ENCODE measurements around the gene KRTAP4-3. TPM values are rescaled to one million over a fixed set of nuclear protein-coding genes. Genes with fewer than 3 reads are reported as not detected.
"Not testable (repeated sequence)": the region's sequence is repeated elsewhere in the genome, so short reads cannot be mapped to it uniquely, and the experiment has no call there.

KRTAP4-3 gene
- total RNA-seq, result not detected
- long read RNA-seq, donor 1, result 0 reads
- long read RNA-seq, donor 2, result 0 reads

DNA sequence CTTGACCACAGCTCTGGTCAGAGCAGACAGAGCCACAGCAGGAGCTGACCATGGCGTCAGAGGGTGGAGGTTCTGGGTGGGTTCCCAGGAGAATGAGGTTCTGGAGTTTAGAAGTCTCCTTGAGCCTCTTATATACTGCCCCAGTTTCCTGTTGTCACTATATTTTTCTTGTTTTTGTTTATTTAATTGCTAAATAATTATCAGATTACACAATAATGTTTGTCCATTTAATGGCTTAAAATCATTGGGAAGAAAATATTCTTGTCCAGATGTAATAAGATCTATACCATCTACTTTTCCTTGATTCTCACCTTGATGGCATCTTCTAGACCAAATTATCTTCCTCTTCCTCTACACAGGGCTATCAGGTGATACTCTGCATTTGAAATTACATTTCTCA is at the start of gene KRTAP4-3:
TSS of gene KRTAP4-3 (minus strand) at position 101 of the 400 bp plus-strand sequence. CDS start at position 52, 49 bp downstream.
- intact Hi-C loops (cut with DNase I), result no loop called here

DNA sequence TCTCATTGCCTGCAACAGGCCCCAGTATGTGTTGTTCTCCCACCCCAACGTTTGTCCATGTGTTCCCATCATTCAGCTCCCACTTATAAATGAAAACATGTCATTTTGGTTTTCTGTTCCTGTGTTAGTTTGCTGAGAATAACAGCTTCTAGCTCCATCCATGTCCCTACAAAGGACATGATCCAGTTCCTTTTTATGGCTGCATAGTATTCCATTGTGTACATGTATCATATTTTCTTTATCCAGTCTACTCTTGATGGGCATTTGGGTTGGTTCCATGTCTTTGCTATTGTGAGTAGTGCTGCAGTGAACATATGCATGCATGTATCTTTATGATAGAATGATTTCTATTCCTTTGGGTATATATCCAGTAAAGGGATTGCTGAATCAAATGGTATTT is 47.7 kb upstream of the KRTAP4-3 start:
- no peak for DNase-seq (ENCODE audit: low spot score)
- intact Hi-C loops (cut with DNase I), result no loop called here

More for the DNA sequence above, at the start of gene KRTAP4-3:
- no peak for DNase-seq (ENCODE audit: low spot score)

GRCh38 chr17:41212524-41213169 is 44.6 kb upstream of the KRTAP4-3 start:
- intact Hi-C loops (cut with DNase I), result no loop called here
- DNase-seq (ENCODE audit: low spot score), result no peak

- no peak for DNase-seq (ENCODE audit: low spot score)
- intact Hi-C loops (cut with DNase I), result no loop called here
Measured at GRCh38 chr17:41211845-41212466, 43.9 kb upstream of the KRTAP4-3 start.

- intact Hi-C loops (cut with DNase I), result loop anchor here in 1 of 2 donors (10.0 kb wide), 1 partner anchor 535 kb away; the partner anchor contains the start of gene KRT222
Measured at GRCh38 chr17:41199421-41200078, 31.5 kb upstream of the KRTAP4-3 start.

DNA sequence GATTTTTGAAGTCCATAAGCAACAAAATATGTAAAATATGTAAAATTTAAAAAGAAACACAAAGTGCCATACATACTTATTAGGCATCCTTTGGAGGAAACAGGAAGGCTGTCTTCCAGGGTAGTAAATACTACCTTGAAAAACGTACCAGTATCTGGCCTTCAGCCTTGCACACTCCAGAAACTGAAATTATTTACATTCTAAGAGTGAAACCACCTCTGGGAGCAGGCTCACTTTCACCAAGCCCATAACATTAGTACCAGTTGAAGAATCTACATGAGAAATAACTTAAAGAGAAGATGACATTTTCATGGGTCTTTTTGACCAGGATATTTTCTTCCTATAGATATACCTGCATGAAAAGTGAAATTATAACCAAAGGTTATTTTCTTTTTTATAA is 28.0 kb upstream of the KRTAP4-3 start:
- intact Hi-C loops (cut with DNase I), result loop anchor here in 1 of 2 donors (10.0 kb wide), 1 partner anchor 531 kb away; the partner anchor contains the start of gene KRT222
- no peak for DNase-seq (ENCODE audit: low spot score)

More at GRCh38 chr17:41199421-41200078, 31.5 kb upstream of the KRTAP4-3 start:
- DNase-seq (ENCODE audit: low spot score), result no peak

DNA sequence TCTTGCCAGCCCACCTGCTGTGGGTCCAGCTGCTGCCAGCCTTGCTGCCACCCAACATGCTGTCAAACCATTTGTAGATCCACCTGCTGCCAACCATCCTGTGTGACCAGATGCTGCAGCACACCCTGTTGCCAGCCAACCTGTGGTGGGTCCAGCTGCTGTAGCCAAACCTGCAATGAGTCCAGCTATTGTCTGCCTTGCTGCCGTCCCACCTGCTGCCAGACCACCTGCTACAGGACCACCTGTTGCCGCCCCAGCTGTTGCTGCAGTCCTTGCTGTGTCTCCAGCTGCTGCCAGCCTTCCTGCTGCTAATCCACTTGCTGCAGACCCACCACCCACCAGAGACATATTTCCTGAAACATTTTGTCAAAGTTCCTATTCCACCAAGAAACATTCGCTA is 22.3 kb upstream of the KRTAP4-3 start:
- intact Hi-C loops (cut with DNase I), result loop anchor here in 1 of 2 donors (10.0 kb wide), 1 partner anchor 526 kb away; the partner anchor contains the start of gene KRT222
- DNase-seq (ENCODE audit: low spot score), result no peak

DNA sequence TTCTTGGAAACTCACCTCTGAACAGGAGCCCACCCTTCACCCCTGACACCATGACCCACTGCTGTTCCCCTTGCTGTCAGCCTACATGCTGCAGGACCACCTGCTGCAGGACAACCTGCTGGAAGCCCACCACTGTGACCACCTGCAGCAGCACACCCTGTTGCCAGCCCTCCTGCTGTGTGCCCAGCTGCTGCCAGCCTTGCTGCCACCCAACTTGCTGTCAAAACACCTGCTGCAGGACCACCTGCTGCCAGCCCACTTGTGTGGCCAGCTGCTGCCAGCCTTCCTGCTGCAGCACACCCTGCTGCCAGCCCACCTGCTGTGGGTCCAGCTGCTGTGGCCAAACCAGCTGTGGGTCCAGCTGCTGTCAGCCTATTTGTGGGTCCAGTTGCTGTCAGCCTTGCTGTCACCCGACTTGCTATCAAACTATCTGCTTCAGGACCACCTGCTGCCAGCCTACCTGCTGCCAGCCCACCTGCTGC is 21.9 kb upstream of the KRTAP4-3 start, which contains the start of gene KRTAP9-1:
TSS of gene KRTAP9-1 (plus strand) at position 51 of the 482 bp plus-strand sequence. CDS start at position 51, 0 bp downstream.
- not testable (repeated sequence) for DNase-seq (ENCODE audit: low spot score)
- intact Hi-C loops (cut with DNase I), result loop anchor here in 1 of 2 donors (10.0 kb wide), 1 partner anchor 525 kb away; the partner anchor contains the start of gene KRT222

GRCh38 chr17:41186872-41187271 is 18.9 kb upstream of the KRTAP4-3 start:
- intact Hi-C loops (cut with DNase I), result no loop called here

DNA sequence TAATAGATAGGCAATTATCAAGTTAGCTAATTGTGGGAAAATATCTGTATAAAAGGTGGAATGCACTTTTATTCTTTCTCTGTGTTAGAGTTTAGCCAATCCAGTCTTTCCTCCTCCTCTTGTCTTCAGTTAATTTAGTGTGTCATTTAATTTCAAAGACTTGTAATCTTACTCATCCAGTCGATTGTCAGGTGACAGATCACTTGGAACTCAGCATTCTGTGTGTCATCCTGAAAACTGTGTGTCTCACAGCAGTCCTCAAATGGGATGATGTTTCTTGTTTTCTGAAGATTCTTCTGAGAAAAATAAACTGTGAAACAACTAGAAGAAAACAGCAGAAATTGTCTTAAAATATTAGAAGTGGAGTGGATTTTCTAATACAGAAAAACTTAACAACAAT is 17.0 kb upstream of the KRTAP4-3 start:
- DNase-seq (ENCODE audit: low spot score), result no peak
- intact Hi-C loops (cut with DNase I), result no loop called here

More at GRCh38 chr17:41186872-41187271, 18.9 kb upstream of the KRTAP4-3 start:
- no peak for DNase-seq (ENCODE audit: low spot score)

- intact Hi-C loops (cut with DNase I), result no loop called here
- DNase-seq (ENCODE audit: low spot score), result no peak
Measured at GRCh38 chr17:41184480-41184961, 16.5 kb upstream of the KRTAP4-3 start, which contains the start of gene KRTAP4-1. TSS of gene KRTAP4-1 (minus strand) at chr17:41184911. CDS start at chr17:41184854, 57 bp downstream.

GRCh38 chr17:41178843-41179616 is 11.0 kb upstream of the KRTAP4-3 start:
- intact Hi-C loops (cut with DNase I), result no loop called here
- DNase-seq (ENCODE audit: low spot score), result no peak

- DNase-seq (ENCODE audit: low spot score), result no peak
- intact Hi-C loops (cut with DNase I), result no loop called here
Measured at GRCh38 chr17:41178341-41178740, 10.3 kb upstream of the KRTAP4-3 start.

- DNase-seq (ENCODE audit: low spot score), result no peak
- intact Hi-C loops (cut with DNase I), result no loop called here
Measured at GRCh38 chr17:41177727-41178271, 9.8 kb upstream of the KRTAP4-3 start, which contains the start of gene KRTAP4-2. TSS of gene KRTAP4-2 (minus strand) at chr17:41178221. CDS start at chr17:41178164, 57 bp downstream.

DNA sequence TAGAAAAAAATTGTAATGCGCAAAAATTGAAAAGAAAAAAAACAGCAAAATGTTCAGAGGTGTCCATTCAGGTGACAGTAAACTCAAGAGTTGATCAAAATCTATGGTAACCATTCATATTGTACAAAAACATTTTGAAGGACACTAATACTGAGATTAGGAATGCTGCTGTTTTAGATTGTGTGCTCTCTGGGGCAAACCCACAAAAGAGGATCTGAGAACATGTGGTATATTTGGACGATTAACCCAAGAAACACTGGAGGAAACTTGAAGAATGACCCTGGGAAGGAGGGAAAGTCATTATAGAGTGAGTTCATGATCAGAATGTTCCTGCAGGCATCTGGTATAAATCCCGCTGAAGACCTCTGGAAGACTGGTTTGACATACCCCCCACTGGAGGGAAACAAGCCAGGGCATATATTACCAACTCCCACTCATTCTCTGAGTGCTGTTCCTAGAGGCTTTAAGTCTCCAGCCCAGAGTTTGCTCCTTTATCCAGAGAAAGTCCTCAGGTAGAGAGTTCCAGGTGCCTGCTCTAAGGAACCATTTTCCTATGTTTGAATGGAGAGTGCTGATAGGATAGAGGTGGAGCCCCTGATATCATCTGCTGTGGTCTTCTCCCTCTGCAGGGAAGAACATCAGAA is 8.8 kb upstream of the KRTAP4-3 start:
- intact Hi-C loops (cut with DNase I), result no loop called here
- no peak for DNase-seq (ENCODE audit: low spot score)

GRCh38 chr17:41171886-41172285 is 3.9 kb upstream of the KRTAP4-3 start:
- intact Hi-C loops (cut with DNase I), result no loop called here
- DNase-seq (ENCODE audit: low spot score), result no peak

- no peak for DNase-seq (ENCODE audit: low spot score)
- intact Hi-C loops (cut with DNase I), result no loop called here
Measured at GRCh38 chr17:41167561-41167960, 460 bp downstream of the KRTAP4-3 start.

GRCh38 chr17:41163828-41164227 is 4.2 kb downstream of the KRTAP4-3 start:
- no peak for DNase-seq (ENCODE audit: low spot score)
- intact Hi-C loops (cut with DNase I), result no loop called here

Measured in posterior vena cava (tissue), 2 donors.